Measurements from ENCODE around the gene SBSN.

Gene SBSN

DNA sequence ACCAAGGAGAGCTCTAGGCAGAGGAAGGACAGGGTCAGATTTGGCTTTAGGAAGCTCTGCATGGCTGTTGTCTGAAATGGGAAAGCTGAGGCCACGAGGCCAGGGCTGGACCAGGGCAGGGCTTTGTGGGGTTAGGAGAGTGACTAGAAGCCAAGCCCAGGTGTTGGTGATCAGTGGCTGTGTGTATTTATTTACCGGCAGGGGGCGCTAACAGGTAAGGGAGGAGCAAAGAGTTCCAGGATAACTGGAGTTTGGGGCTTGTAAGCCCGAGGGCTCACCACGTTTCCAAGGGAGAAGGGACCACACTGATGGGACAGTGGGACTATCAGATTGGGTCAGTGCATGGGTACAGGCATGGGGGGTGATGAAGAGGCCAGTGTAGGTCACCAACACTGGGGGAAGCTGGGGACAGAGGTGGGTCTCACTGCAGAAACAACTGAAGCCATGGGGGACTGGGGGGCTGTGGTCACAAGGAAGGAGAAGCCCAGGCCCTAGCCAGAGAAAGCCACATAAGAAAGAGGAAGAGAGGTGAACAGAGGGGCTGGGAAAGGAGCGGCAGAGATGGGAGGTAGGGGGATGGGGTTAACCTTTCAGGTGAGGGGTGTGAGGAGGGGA lies 21.2 kb upstream of the SBSN start:
- no peak for TF ChIP-seq POLR2A (IDR thresholded peaks at IDR 0.05; ENCODE audit: low read depth, low read length)
- DNase-seq (ENCODE audit: insufficient read length, low spot score) (peak; percentile 89), FAIRE-seq (no peak)

GRCh38 chr19:35546532-35546931 lies 18.4 kb upstream of the SBSN start:
- no peak for FAIRE-seq
- TF ChIP-seq POLR2A (IDR thresholded peaks at IDR 0.05; ENCODE audit: low read depth, low read length), result no peak
- DNase-seq (ENCODE audit: insufficient read length, low spot score), result no peak

GRCh38 chr19:35545855-35546381 lies 17.8 kb upstream of the SBSN start:
- DNase-seq (ENCODE audit: insufficient read length, low spot score) (peak; percentile 73), FAIRE-seq (no peak)
- no peak for TF ChIP-seq POLR2A (IDR thresholded peaks at IDR 0.05; ENCODE audit: low read depth, low read length)

GRCh38 chr19:35545001-35545854 lies 17.1 kb upstream of the SBSN start, which contains the start of gene TMEM147:
TSS of gene TMEM147 (plus strand) at chr19:35545626. CDS start at chr19:35545740, 114 bp downstream.
- peak; percentile 78 for TF ChIP-seq POLR2A (IDR thresholded peaks at IDR 0.05; ENCODE audit: low read depth, low read length)
- no peak for FAIRE-seq
- peak; percentile 100 for DNase-seq (ENCODE audit: insufficient read length, low spot score)

GRCh38 chr19:35544110-35544802 lies 16.1 kb upstream of the SBSN start:
- FAIRE-seq (no peak), DNase-seq (ENCODE audit: insufficient read length, low spot score) (no peak)
- no peak for TF ChIP-seq POLR2A (IDR thresholded peaks at IDR 0.05; ENCODE audit: low read depth, low read length)

DNA sequence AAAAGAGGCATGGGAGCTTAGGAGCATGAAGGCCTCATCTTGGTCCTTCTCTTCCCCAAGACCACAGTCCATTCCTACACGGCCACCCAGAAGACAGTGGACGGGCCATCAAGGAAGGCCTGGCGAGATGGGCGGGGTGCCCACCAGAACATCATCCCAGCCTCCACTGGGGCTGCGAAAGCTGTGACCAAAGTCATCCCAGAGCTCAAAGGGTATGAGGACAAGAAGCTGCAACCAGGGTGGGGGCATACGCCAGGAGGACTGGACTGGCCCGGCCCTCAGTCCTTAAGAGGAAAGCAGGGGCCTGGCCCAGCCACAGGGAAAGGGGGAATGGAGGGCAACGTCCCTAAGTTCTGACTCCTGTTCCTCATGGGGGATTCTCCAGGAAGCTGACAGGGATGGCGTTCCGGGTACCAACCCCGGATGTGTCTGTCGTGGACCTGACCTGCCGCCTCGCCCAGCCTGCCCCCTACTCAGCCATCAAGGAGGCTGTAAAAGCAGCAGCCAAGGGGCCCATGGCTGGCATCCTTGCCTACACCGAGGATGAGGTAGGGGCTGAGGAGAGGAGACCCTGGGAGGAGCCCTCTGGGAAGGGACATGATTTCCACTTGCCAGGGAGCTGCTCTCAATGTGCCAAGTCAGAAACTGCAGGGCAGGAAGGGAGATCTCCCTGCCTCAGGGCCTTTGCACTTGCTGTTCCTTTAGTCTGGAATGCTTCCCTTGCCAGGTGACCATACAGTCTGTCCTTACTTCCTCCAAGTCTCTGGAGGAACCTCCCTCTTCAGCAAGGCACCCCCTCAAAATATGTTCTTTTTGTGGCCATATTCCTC lies 15.4 kb upstream of the SBSN start:
- DNase-seq (ENCODE audit: insufficient read length, low spot score) (no peak), FAIRE-seq (no peak)
- TF ChIP-seq POLR2A (IDR thresholded peaks at IDR 0.05; ENCODE audit: low read depth, low read length), result no peak

DNA sequence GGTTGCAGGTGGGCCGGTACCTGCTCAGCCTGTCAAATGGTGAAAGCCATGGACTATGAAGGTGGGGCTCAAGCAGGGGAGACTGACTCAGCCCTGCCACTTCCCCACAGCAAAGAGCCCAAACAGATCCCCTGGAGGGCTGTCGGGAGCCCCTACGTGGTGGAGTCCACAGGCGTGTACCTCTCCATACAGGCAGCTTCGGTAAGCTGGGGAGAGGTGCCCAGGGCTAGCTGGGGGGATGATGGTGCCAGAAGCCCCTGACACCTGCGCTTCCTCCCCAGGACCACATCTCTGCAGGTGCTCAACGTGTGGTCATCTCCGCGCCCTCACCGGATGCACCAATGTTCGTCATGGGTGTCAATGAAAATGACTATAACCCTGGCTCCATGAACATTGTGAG lies 14.1 kb upstream of the SBSN start:
- TF ChIP-seq POLR2A (IDR thresholded peaks at IDR 0.05; ENCODE audit: low read depth, low read length), result no peak
- FAIRE-seq (no peak), DNase-seq (ENCODE audit: insufficient read length, low spot score) (no peak)

- FAIRE-seq, result no peak
- no peak for TF ChIP-seq POLR2A (IDR thresholded peaks at IDR 0.05; ENCODE audit: low read depth, low read length)
- no peak for DNase-seq (ENCODE audit: insufficient read length, low spot score)
Measured at GRCh38 chr19:35540356-35540927, 12.3 kb upstream of the SBSN start.

DNA sequence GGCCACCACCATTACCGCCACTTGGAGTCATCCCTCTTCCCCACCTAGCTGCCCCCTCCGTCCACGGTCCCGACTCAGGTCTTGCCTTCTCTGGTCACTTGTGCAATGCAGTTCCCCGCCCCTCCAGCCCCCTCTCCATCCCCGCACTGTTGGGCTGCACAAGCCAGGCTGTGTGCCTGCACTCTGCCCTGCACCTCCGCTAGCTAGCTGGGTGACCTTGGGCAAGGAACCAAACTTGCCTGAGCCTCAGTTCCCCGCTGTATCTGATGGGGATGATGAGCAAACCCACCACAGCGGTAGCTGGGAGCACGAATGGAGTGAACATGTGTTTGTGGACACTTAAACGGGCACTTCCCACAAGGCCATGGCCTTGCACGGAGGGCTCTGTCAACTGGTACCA lies 11.7 kb upstream of the SBSN start:
- TF ChIP-seq POLR2A (IDR thresholded peaks at IDR 0.05; ENCODE audit: low read depth, low read length), result no peak
- DNase-seq (ENCODE audit: insufficient read length, low spot score), result no peak
- FAIRE-seq, result no peak

- DNase-seq (ENCODE audit: insufficient read length, low spot score), result no peak
- FAIRE-seq, result no peak
- TF ChIP-seq POLR2A (IDR thresholded peaks at IDR 0.05; ENCODE audit: low read depth, low read length), result no peak
Measured at GRCh38 chr19:35539314-35539713, 11.2 kb upstream of the SBSN start.

DNA sequence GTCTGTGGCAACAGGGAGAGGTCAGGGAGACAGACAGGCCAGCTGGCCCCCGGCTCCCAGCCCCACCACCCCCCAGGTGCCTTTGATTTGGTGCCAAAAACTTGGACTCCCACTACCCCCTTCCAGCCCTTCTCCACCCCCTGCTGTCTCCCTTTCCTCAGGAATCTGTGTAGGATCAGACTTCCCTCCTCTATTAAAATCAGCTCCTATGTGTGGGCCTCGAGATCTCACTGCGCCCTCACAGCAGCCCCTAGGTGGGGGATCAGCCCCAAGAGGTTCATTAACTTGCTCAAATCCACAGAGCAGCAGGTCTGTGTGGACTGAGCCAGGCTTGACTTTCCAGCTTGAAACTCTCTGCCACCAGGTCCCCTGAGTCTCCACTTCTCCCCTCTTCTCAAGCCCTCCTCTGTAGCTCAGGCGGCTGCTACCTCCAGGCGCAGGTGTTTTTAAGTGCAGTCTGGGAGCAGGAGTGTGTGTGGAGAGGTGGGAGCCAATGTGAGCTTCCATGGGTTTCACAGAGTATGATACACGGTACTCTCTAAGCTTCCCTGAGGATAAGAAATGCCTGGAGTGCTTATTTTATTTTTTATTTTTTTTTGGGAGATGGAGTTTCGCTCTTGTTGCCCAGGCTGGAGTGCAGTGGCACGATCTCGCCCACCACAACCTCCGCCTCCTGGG lies 6.8 kb upstream of the SBSN start:
- TF ChIP-seq POLR2A (IDR thresholded peaks at IDR 0.05; ENCODE audit: low read depth, low read length), result no peak
- FAIRE-seq (no peak), DNase-seq (ENCODE audit: insufficient read length, low spot score) (no peak)

- DNase-seq (ENCODE audit: insufficient read length, low spot score) (no peak), FAIRE-seq (no peak)
- TF ChIP-seq POLR2A (IDR thresholded peaks at IDR 0.05; ENCODE audit: low read depth, low read length), result no peak
Measured at GRCh38 chr19:35533822-35534392, 5.8 kb upstream of the SBSN start.
